HG03108 (cell line): Measurements from ENCODE around the gene TIAM1.
A peak's percentile ranks its signal among the peaks of the same experiment; 100 is the strongest.

ENCODE experiments used
- ATAC-seq: cut with Tn5 transposase; IDR thresholded peaks from one replicate; pipeline ENCODE4 v1.9.1; 2021; ENCODE audit warnings: moderate library complexity; ENCODE audit not compliant: unreplicated experiment

TIAM1 gene

GRCh38 chr21:31145274-31145673 lies 198.8 kb downstream of the TIAM1 start:
- ATAC-seq, result no peak

- ATAC-seq, result no peak
Observed at GRCh38 chr21:31143036-31143435, 201.0 kb downstream of the TIAM1 start.

DNA sequence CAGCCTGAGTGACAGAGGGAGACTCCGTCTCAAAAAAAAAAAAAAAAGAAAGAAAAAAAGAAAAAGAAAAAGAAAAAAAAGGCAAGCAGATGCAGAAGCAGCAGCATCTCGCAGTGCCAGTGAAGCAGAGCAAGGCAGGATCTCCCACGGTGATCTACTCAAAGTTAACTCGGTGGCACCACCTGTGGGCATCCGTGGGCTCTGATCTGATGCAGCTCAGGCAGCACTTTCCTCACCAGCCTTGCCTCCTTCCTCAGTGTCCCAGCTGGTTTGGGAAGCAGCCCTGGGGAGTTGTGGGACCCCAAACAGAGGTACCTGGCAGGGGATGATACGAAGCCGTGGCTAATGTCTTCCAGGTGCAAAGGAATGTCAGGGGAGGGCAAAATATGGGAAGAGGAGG lies 201.5 kb downstream of the TIAM1 start:
- no peak for ATAC-seq

DNA sequence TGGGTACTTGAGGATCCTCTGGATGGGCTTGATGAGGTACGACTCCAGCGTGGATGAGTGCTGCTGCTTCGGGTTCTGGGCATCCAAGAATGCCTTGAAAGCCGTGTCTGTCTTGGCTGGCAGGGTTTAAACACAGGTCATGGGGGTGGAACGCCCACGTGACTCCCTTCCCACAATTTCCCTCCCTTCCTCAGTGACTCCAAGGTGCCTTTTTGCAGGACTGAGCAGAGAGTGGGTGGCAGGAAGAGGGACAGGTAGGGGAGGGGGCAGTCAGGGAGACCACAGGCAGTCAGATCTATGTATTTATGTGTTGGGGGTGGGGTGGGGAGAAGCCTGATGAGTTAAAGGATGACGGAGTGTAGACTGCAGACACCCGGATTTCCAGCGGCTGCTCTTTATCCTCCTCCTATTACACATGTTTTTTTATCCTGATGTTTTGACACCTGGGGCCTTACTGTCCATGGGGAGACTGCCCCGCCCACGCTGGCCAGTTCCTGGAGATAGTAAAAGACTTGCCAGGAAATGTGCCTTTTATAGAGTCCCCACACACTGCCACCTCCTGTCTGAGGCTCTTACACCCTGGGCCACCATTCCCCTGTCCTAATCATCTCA lies 202.6 kb downstream of the TIAM1 start:
- no peak for ATAC-seq

- no peak for ATAC-seq
Observed at GRCh38 chr21:31140676-31141075, 203.4 kb downstream of the TIAM1 start.

- no peak for ATAC-seq
Observed at GRCh38 chr21:31140025-31140424, 204.0 kb downstream of the TIAM1 start.

DNA sequence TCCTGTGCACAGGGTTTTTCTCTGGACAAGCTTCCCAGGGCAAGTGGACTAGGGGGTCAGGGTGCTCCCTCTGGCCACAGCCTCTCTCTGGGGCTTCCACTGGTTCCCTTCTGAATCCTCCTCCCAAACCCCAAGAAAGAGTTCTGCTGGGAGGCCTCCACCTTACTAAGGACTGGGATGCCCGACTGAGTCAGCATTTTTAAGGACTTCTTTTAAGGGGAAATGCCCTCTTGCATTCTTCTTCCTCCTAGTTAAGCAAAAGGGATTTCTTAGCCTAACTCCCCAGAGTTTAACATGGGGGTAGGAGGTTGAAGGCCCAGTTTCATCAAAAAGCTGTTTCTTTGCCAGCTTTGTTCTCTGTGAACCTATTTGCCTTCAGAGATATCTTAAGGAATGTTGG lies 206.1 kb downstream of the TIAM1 start:
- ATAC-seq, result no peak

DNA sequence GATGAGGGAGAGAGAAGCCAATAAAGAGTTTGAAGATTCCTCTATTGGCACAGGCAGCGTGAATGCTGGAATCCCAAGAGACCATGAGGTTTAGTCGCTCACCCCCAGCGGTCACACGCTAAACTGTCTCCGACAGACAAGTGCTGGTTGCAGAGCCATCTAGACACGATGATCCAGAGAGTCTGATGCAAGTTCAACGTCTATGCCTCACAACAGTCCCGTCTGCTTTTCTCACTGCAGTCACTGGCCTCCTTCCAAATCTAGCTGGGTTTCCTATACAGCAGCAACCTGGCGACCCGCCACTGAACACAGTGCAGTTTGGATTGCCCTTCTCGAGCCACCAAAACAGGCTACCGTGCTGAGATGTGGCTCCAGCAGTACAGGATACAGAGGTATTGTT lies 207.2 kb downstream of the TIAM1 start:
- ATAC-seq, result no peak

DNA sequence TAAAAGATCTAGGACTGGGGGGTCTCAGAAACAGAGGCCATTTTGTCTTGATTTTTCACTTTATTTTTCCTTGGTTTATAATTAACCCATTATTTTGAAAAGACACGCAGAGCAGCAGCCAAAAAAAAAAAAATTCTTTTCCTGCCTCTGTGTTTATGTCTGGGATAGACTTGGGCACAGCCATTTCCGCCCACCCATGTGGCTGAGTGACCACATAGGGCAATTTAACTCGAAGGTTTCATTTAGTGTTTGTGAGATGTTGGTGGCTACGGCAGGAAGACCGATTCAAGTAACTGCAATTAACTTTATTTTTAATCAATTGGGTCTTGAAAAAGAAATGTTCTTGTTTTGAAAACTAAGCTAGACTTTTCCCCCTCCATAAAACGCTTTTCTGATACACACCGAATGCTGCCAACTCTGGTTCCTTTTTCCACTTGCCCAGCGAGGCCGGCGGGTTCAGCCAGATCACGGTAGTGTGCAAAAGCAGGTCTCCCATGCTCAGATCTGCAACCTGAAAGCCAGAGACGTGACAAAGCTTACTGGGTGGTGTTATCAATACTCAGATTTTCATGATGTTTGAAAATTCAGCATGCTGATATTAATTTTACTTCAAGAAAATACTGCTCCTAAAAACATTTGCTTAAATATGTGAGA lies 208.4 kb downstream of the TIAM1 start:
- no peak for ATAC-seq

DNA sequence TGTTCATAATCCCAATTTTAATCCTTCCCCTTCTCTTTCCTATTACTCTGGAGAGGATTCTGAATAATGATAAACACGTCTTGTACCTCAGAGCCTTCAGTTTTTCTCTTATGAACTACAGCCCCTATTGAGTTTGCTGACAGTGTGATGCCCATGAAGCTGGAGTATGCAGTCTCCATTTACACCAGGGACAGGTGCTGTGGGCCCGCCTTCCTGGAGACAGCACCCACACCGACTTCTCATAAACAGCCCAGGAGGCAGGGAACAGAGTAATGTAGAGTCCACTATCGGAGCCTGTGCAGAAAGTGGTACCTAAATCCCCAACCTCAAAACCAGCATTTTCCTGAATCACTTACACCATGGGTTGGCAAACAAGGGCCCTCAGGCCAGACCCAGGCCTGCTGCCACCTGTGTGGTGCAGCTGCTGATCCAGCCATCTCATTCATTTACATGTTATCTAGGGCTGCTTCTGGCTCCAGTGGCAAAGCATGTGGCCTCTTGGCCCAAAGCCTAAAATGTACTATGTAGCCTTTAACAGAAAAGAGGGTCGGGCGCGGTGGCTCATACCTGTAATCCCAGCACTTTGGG lies 210.7 kb downstream of the TIAM1 start:
- ATAC-seq, result no peak

GRCh38 chr21:31132574-31133242 lies 211.4 kb downstream of the TIAM1 start:
- peak; percentile 73 for ATAC-seq

DNA sequence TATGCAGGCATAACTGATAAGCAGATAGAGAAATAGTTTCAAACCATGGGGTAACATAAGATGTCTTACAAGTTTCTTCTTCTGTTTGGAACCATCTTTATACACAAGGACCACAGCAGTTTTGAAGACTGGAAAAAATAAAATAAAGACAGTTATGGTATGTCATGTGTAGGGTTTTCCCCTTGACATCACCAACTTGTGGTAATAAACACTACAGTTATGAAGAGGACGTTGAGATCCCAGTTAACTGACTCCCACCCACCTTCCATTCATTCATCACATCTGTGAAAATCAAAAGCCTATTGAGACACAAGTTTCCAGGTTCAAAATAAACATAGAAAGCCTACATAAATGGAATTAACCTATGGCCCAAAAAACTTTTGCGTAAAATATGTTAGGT lies 213.2 kb downstream of the TIAM1 start:
- ATAC-seq, result no peak

GRCh38 chr21:31128234-31128633 lies 215.8 kb downstream of the TIAM1 start:
- ATAC-seq, result no peak

DNA sequence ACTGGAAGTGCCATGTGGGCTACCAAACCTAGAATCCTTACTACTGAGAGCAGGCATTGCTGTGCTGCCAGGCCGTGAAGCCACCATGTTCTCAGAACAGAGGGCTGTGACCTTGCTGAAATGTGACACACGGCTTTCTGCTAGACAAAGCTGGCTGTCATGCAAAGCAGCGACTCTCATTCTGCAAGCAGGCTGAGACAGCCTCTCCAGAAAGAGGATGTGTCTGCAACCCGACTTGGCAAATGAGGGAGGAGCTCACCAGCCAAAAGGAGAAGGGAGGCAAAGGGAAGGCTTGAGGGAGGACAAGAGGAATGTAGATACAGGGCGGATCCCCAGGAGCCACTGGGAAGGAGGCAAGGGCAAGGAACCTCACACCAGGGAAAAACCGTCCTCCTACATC lies 220.1 kb downstream of the TIAM1 start:
- ATAC-seq, result peak; percentile 70

DNA sequence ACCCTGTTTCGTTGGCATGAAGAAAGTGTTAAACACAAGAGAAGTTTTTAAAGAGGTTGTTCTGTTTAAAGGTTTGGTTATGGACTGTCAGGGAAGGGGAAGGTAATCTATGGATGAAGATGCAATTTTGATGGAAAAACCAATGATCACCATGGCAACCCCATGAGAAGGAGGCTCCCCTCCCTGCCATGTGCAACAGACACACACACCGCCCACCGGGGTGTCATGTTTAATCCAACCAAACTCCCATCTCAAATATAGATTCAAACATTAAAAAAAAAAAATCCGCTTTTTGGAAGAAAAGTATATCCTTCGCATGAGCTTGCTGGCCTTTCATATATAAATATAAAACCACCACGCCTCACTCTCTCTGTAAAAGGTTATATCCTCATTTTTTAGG lies 224.9 kb downstream of the TIAM1 start:
- ATAC-seq, result no peak

DNA sequence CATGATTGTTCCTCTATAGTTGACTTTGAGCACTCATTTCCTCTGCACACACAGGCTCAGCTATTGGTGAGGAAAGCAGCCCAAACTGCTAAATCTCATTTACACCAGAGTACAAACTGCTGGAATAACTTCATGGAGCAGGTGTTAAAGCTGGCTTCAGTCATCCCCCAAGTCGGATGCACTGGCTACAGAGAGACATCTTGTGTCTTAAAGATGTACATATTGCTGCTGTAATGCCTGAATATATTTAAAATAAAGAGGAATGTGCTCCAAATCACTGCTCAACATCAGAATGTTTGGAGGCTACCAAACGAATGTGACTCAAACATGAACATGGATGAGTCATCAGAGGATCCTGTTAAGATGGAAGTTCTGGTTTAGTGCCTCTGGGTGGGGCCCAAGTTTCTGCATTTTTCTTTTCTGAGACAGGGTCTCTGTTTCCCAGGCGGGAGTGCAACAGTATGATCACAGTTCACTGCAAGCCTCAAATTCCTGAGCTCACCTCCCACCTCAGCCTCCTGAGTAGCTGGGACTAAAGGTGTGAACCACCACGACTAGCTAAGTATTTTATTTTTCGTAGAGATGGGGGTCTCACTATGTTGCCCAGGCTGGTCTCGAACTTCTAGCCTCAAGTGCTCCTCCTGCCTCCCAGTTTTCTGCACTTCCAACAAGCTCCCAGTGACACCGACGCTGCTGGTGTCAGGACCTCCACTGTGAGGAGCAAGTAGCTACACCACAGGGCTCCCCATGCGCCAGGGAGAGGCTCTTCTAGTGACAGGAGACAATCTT lies 226.7 kb downstream of the TIAM1 start:
- no peak for ATAC-seq

GRCh38 chr21:31115249-31115648 lies 228.8 kb downstream of the TIAM1 start:
- ATAC-seq, result no peak

DNA sequence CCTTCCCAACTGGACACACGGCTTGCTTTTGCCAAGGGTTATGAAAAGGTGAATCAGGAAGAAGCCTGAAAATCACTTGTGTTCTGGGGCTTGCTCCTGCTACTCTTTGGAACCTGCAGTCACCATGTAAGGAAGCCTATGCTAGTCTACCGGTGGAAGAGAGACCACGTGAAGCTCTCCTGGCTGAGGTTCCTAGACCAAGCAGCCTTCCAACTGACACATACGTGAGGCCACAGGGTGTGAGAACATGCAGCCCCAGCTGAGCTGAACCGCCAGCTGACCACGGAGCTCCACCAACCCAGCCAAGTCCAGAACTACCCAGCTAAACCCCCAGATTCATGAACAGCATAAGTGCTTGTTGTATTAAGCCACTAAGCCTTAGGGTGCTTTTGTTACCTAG lies 233.0 kb downstream of the TIAM1 start:
- no peak for ATAC-seq

- ATAC-seq, result no peak
Observed at GRCh38 chr21:31110430-31110829, 233.6 kb downstream of the TIAM1 start.

DNA sequence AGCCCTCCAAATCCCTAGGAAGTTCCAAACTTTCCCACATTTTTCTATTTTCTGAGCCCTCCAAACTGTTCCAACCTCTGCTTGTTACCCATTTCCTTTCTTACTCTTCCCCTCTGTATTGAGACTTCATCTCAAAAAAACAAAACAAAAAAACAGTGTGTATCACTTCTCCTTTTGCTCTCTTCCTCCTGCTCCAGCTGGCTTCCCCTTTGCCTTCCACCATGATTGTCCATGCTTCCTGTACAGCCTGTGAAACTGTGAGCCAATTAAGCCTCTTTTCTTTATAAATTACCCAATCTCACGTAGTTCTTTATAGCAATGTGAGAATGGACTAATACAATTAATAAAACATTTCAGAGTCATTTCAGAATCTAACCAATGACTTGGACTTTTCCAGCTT lies 236.2 kb downstream of the TIAM1 start:
- ATAC-seq, result peak; percentile 59

GRCh38 chr21:31107176-31107785 lies 236.8 kb downstream of the TIAM1 start:
- ATAC-seq, result no peak
